ENCODE results near the gene GSTK1. TPM values are rescaled to one million over a fixed set of nuclear protein-coding genes. Genes with fewer than 3 reads are reported as not detected.

Gene GSTK1
- total and polyA plus RNA-seq, 10 of the 15 experiments (the other 5 are each of a cell fraction or from before 2014, with no cell fraction given), result 76.2 to 166 (median 127) TPM

GRCh38 chr7:143250199-143250598, 13.0 kb upstream of the GSTK1 start:
- FAIRE-seq, result no peak
- Histone ChIP-seq H2AFZ (ENCODE audit: control insufficient read depth, low read depth, low read length) (no peak overlapping the region), H3K9me3 (replicated peaks; ENCODE audit: control insufficient read depth, insufficient read depth, low read length) (no peaks in the 10 kb centered on the region; the same call in 2 of the 3 replicates), H3K27me3 (replicated peaks in 1 of 2; ENCODE audit: control insufficient read depth in 2 of 2, insufficient read depth in 2 of 2, low read length in 1 of 2) (no peaks in the 10 kb centered on the region), H3K4me1 (ENCODE audit: control insufficient read depth, insufficient read depth, low read length) (no peaks in the 10 kb centered on the region), H4K20me1 (ENCODE audit: control insufficient read depth, insufficient read depth) (no peaks in the 10 kb centered on the region), H3K4me3 (no peak overlapping the region), H3K9ac (ENCODE audit: control insufficient read depth, insufficient read depth, low read length) (no peak overlapping the region), H3K36me3 (ENCODE audit: control insufficient read depth in 2 of 2, insufficient read depth in 2 of 2, low read length in 1 of 2) (no peaks in the 10 kb centered on the region), H3K79me2 (ENCODE audit: control insufficient read depth, insufficient read depth, low read length) (no peaks in the 10 kb centered on the region), H3K27ac (ENCODE audit: control insufficient read depth, insufficient read depth) (no peak overlapping the region), H3K4me2 (ENCODE audit: control insufficient read depth, insufficient read depth) (no peak overlapping the region)
- no peak for DNase-seq (ENCODE audit: low read depth, low spot score)
- SMC1A ChIA-PET (ENCODE audit: uncharacterized antibody, unreplicated experiment), result interaction anchor here (0.9 to 2.7 kb wide), 6 partner anchors 8 to 87 kb away, joined by 3 to 16 read pairs (median 4); no protein-coding TSS in a partner anchor
- TF ChIP-seq CHD1 (IDR thresholded peaks at IDR 0.05; ENCODE audit: low read depth, low read length), result no peak
- TF ChIP-seq RCOR1 (conservative IDR thresholded peaks at IDR 0.05; ENCODE audit: low read depth, low read length), result no peak
- TF ChIP-seq, protein P1, sequence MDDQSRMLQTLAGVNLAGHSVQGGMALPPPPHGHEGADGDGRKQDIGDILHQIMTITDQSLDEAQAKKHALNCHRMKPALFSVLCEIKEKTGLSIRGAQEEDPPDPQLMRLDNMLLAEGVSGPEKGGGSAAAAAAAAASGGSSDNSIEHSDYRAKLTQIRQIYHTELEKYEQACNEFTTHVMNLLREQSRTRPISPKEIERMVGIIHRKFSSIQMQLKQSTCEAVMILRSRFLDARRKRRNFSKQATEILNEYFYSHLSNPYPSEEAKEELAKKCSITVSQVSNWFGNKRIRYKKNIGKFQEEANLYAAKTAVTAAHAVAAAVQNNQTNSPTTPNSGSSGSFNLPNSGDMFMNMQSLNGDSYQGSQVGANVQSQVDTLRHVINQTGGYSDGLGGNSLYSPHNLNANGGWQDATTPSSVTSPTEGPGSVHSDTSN (IDR thresholded peaks at IDR 0.05; ENCODE audit: insufficient replicate concordance, low read depth, low read length), result no peak
- TF ChIP-seq NFYA (IDR thresholded peaks at IDR 0.05; ENCODE audit: borderline replicate concordance, low read depth, low read length), result no peak
- no peak for TF ChIP-seq ZSCAN29 (IDR thresholded peaks at IDR 0.05)
- no peak for TF ChIP-seq MTA2 (IDR thresholded peaks at IDR 0.05; ENCODE audit: low read depth)
- TF ChIP-seq, protein P2, sequence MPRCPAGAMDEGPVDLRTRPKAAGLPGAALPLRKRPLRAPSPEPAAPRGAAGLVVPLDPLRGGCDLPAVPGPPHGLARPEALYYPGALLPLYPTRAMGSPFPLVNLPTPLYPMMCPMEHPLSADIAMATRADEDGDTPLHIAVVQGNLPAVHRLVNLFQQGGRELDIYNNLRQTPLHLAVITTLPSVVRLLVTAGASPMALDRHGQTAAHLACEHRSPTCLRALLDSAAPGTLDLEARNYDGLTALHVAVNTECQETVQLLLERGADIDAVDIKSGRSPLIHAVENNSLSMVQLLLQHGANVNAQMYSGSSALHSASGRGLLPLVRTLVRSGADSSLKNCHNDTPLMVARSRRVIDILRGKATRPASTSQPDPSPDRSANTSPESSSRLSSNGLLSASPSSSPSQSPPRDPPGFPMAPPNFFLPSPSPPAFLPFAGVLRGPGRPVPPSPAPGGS (IDR thresholded peaks at IDR 0.05; ENCODE audit: borderline replicate concordance, insufficient read depth, low read depth, low read length, poor library complexity, severe bottlenecking), result no peak
- no peak for TF ChIP-seq RBBP5 (conservative IDR thresholded peaks at IDR 0.05)
- TF ChIP-seq HCFC1 (IDR thresholded peaks at IDR 0.05; ENCODE audit: low read length), result no peak
- no peak for TF ChIP-seq RAD51 (IDR thresholded peaks at IDR 0.05)
- no peak for TF ChIP-seq JUNB (IDR thresholded peaks at IDR 0.05)
- TF ChIP-seq CBX5 (IDR thresholded peaks at IDR 0.05; ENCODE audit: low read depth), result no peak
- TF ChIP-seq EP300 (IDR thresholded peaks at IDR 0.05; ENCODE audit: borderline replicate concordance in 1 of 2, control insufficient read depth in 1 of 2, low read depth in 2 of 2, low read length in 2 of 2), result no peak
- no peak for TF ChIP-seq EGR1 (IDR thresholded peaks at IDR 0.05; ENCODE audit: borderline replicate concordance in 1 of 2, low read depth in 2 of 2, low read length in 2 of 2)
- TF ChIP-seq, protein P3, sequence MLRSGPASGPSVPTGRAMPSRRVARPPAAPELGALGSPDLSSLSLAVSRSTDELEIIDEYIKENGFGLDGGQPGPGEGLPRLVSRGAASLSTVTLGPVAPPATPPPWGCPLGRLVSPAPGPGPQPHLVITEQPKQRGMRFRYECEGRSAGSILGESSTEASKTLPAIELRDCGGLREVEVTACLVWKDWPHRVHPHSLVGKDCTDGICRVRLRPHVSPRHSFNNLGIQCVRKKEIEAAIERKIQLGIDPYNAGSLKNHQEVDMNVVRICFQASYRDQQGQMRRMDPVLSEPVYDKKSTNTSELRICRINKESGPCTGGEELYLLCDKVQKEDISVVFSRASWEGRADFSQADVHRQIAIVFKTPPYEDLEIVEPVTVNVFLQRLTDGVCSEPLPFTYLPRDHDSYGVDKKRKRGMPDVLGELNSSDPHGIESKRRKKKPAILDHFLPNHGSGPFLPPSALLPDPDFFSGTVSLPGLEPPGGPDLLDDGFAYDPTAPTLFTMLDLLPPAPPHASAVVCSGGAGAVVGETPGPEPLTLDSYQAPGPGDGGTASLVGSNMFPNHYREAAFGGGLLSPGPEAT (IDR thresholded peaks at IDR 0.05; ENCODE audit: low read depth), result no peak
- no peak for ATAC-seq
- CTCF ChIA-PET, result interaction anchor here (1.4 to 9.4 kb wide), 3 partner anchors 10 to 55 kb away, joined by 3 to 66 read pairs (median 7); partner anchors contain the start of gene GSTK1
- intact Hi-C loops (cut with micrococcal nuclease; ENCODE audit: unreplicated experiment), result no loop called here
- POLR2A ChIA-PET, result no interaction called here
- BruUV-seq (replicated peaks), result no TSS peak
- in situ Hi-C loops (cut with MboI), result no loop called here
- RAD21 ChIA-PET (ENCODE audit: unreplicated experiment), result interaction anchor here (1.7 kb wide), 1 partner anchor 10 kb away, joined by 6 read pairs; no protein-coding TSS in a partner anchor
